Mesenteric fat pad (tissue), 1 donor: Measurements from ENCODE around the gene ZNF184. TPM values are rescaled to one million over a fixed set of nuclear protein-coding genes. Genes with fewer than 3 reads are reported as not detected.
"Not testable (repeated sequence)": the region's sequence is repeated elsewhere in the genome, so short reads cannot be mapped to it uniquely, and the experiment has no call there.

Experiments used
- DNase-seq: peaks from one replicate; pipeline ENCODE4 v3.0.0-alpha.2; 2020; ENCODE audit warnings: low spot score
- total RNA-seq: library from RNA; stranded (reverse); fragmentation: NEBNext Ultra II Directional; extraction: Animal tissue kit (Norgen Biotek cat#: 25700); gene quantifications from one replicate; pipeline ENCODE4 v1.2.1, GENCODE V29; 2021
- donor health status: DM: yes; HTN: yes; CAD: no.

ZNF184 gene
- total RNA-seq, 1 donor from 2014 or later = 3.7 TPM

GRCh38 chr6:27426045-27426620 is 46.8 kb downstream of the ZNF184 start:
- no peak for DNase-seq

- not testable (repeated sequence) for DNase-seq
Measured at GRCh38 chr6:27424851-27425250, 48.1 kb downstream of the ZNF184 start.

DNA sequence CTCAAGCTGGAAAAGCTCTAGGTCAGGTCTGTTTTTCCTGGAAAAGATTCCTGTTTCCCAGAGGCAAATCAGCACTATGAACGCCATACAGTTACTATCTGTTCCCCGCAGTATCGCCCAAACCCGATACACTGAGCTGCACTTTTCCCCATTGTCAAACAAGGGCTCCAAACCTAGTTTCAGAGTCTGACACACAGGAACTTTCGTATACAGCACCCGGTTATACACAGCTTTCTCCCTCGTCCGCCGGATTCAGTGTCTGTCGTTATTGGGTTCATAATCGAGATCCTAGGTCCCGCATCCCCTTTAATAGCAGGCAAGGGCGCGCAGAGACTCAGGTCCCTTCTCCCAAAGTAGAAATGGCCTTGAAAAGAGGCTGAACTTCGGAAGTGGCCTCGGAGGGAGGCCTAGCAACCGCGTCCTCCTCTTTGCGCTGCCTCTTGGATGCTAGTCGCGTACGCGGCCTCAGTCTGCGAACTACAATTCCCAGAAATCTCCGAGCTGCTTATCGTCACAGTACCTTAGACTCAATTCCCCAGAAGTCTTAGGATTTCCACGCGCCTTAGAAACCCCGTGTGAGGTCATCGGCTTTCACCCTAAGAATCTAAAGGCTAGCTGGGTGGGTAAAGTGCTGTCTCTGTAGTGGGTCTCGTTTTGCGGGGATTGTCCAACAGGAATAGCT is 50.1 kb downstream of the ZNF184 start:
- DNase-seq = no peak

DNA sequence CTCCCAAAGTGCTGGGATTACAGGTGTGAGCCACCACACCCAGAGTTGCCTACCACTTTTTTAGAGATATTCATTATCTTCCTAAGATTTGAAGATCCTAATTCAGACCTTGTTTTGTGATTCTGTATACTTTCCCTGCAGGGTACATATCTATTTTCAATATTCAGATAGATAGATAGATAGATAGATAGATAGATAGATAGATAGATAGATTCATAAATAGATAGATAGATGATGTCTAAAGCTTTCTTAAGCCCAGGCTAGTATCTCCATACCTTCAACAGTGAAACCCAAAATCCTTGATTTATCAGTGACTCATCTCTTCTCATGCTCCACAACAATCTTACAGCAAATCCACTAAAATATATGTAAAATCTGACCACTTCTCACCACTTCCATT is 53.5 kb downstream of the ZNF184 start:
- no peak for DNase-seq

DNA sequence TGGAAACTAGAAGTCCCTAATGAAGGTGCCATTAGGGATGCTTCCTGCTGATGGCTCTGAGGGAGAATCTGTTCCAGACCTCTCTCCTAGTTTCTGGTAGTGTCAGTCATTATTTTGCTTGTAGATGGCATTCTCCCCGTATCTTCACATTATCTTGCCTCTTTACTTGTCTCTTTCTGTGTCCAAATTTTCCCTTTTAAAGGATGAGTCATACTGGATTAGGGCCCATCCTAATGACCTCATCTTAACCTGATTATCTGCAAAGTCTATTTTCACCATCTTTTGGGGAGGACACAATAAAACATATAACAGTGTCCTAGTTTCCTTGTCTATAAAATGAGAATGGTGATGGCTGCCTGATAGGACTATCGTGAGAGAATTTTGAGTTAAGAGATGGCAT is 57.0 kb downstream of the ZNF184 start:
- no peak for DNase-seq

DNA sequence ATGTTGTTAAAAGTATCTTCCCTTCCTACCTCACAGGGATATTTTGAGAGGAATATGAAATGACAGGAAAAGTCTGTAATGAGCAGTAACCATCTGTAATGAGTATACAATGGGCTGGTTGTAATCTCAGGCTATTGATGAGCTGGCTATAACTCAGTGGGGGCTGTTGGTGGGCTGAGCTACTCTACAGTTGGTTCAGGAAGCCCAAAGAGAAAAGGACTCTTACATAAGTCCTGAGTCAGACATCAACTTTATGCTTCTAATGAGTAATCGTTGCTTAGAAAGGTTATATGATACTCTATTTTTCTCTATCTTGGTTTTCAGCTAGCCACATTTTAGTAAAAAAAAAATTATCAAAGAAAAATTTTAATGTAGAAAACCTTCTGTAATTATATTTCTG is 57.9 kb downstream of the ZNF184 start:
- DNase-seq = no peak

DNA sequence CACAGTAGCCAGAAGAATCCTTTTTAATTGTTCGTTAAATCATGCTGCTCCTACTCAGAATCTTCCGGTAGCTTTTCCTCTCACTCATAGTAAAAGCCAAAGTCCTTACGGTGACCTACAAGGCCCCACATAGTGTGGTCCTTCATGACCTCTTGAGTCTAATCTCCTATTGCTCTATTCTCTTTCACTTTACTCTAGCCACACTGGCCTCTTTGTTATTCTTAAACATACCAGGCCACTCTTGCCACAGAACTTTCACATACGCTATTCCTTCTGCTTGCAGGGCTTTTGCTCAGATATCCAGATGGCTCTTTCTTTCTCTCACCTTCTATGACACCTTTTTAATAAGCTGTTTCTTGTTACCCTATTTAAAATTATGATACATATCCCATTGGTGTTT is 58.6 kb downstream of the ZNF184 start:
- no peak for DNase-seq

- DNase-seq = no peak
Measured at GRCh38 chr6:27407153-27407814, 65.6 kb downstream of the ZNF184 start.

GRCh38 chr6:27406085-27406484 is 66.8 kb downstream of the ZNF184 start:
- no peak for DNase-seq

DNA sequence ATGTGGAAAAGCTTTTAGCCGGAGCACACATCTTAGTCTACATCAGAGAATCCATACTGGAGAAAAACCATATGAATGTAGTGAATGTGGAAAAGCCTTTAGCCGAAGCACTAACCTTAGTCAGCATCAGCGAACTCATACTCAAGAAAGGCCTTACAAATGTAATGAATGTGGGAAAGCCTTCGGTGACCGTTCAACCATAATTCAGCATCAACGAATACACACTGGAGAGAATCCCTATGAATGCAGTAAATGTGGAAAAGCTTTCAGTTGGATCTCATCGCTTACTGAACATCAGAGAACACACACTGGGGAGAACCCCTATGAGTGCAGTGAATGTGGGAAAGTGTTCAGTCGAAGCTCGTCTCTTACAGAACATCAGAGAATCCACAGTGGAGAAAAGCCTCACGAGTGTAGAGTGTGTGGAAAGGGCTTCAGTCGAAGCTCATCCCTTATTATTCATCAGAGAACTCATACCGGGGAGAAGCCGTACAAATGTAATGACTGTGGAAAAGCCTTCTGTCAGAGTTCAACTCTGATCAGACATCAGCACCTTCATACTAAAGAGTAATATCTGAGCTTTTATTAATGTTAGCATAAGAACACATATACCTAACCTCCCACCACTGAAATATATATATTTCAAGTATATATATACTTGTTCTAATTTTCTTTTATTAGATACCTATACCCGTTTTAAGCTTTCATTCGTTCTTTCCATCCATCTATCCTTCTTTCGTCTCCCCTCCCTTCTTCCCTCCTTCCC is 71.8 kb downstream of the ZNF184 start:
- DNase-seq = no peak

Other genes with a start within 250 kb of the ZNF184 start
- 0.19 TPM for gene PRSS16, start 225.4 kb downstream of the ZNF184 start, total RNA-seq
- gene POM121L2, start 160.8 kb downstream of the ZNF184 start, total RNA-seq = not detected
- gene ZNF391, start 84.3 kb downstream of the ZNF184 start, total RNA-seq = 3.5 TPM